ENCODE results near the gene FETUB.
A peak's percentile ranks its signal among the peaks of the same experiment; 100 is the strongest.
"Not testable (repeated sequence)": the region's sequence is repeated elsewhere in the genome, so short reads cannot be mapped to it uniquely, and the experiment has no call there.

Gene FETUB

DNA sequence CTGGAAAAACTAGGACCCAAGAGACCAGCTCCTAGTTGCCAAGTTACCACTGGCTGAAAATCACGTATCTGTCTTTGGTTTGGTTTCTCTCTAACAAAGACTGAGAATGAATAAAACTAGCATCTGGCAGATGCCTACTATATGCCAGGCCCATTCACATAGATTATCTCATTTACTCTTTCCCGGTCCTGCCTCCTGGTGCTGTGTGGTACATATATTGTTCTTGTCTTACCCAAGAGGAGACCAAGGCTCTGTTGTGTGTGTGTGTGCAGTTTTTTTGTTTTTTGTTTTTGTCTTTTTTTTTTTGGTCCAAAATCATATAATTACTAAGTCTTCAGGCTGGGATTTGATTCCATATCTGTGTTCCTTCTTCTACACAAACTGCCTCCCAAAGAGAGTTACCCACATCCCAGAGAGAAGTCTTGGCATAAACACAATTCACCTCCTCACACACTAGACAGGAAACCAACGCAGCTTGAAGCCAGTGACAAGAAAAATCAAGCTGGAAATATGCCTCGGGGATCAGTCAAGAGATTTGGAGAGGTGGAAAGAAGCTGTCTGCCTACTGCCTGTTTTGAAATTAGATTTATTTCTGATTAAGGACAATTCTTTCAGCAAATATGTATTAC lies 26.4 kb upstream of the FETUB start:
- no peak for DNase-seq (ENCODE audit: low spot score)

DNA sequence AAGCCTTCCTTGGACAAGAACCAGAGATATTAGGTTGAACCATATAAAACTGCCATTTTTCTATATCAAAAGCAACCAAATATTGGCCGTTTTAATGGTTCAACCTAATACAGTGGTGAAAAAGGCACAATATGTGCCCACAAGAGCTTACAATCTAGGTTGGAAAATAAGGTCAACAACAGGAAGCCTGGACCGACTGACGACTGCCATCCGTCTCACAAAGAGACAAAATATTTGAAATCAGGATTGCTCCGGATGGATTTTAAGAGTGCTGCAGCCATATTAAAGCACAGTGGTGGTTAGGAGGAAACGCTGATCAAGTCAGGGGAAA lies 26.0 kb upstream of the FETUB start:
- no peak for DNase-seq (ENCODE audit: low spot score)

DNA sequence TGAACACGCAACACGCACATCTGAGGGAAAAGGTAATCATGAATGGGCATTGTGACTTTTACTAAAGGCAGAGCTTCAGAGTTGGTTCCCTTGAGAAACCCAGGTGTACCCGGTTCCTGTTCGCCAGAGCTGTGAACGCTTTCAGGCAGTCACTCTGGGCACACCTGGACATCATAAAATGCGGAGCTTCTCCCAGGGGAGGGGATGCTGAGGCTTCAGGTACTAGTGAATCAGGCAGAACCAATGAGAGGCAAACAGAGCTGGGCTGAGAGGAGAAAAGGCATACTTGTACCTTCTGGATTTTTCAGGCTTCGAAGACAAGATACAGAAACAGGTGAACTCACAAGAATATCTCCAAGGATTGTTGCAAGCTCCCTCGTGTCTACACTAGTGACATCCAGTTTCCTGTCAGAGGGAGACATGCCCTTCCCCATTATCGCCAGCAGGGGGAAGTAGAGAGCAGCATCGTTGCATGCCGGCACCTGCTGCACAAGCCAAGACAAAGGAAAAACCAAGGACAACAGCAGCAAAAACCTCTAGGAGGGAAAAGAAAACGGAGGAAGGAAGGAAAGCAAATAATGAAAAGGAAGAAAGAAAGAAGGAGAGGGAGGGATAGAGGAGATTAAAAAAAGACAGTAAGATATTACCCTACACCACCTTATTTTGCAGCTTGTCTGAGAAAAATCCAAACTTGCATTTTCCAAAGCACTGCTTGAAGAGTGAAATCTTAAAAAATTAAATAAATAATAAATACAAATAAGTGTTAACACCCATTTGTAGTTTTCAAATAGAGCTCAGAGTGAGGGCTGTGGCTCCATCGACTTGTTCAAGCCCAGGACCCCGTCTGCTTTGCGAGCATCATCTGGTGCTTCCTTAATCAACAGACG lies 25.4 kb upstream of the FETUB start:
- DNase-seq (ENCODE audit: low spot score): peak; percentile 65

DNA sequence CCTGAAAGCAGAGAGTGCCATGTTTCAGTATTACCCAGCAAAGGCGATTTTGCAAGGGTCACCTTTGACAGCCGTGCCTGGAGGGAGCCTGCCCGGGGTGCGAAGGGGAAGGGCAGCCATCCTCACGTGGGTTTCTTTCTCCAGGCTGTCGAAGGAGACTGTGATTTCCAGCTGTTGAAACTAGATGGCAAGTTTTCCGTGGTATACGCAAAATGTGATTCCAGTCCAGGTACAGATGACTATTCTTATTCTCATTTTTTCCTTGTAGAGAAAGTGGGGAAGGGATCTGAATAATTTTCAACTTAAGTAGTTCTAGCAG lies 23.9 kb upstream of the FETUB start:
- DNase-seq (ENCODE audit: low spot score): no peak

DNA sequence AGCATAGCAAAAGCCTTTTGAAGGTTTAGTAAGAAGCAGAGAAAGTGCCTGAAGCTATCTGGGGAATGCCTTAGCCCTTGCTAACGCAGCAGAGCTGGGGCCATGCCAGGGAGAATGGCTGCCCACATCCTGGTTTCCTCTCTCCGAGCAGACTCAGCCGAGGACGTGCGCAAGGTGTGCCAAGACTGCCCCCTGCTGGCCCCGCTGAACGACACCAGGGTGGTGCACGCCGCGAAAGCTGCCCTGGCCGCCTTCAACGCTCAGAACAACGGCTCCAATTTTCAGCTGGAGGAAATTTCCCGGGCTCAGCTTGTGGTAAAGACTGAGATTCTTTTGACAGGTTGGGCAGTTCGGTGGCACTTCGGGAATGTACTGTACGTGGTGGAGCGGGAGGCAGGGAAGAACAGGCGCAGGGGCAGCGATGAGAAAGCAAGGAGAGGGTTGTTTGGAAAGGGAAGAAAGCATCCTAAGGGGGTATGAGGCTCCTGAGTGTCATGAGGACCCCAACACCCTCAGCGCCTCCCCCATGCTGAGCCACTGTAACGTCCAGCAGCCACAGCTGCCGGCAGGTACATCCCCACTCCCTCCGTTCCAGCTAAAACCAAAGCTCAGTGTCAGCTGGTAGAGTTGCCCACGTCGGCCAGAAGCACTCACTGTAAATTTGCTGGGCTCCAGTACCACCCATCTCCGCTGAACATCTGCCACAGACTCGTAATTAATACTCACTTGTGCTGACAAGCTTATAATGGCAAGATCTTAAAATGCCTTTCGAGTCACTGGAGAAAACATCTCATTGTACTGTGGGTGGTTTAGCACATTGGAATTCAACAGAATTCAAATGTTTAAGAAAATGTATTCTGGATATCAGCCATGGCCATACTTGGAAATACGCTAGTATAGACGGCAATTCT lies 22.9 kb upstream of the FETUB start:
- peak; percentile 71 for DNase-seq (ENCODE audit: low spot score)

DNA sequence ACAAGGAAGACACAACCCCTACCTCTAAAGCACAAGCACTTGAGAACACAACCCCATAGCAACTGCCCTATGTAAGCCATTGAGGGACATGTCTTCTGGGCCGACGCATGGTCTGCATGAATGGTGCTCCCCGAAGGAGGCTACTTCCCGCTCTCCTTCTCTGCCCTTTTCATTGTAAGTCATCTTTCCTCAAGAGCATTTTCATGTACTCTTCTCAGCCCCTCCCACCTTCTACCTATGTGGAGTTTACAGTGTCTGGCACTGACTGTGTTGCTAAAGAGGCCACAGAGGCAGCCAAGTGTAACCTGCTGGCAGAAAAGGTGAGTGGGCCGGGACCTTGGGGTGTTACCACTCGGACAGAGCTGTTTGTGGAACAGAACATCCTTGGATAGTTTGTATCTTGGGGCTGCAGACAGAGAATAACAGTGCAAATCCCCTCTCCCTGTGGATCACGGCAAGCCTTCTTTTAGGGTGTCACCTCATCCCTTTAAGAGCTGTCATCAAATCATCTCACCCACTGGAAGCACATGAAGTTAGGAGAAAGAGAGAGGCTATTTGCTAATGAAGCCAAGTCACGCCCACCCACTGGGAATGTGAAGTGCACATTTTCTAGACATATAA lies 21.8 kb upstream of the FETUB start:
- no peak for DNase-seq (ENCODE audit: low spot score)

DNA sequence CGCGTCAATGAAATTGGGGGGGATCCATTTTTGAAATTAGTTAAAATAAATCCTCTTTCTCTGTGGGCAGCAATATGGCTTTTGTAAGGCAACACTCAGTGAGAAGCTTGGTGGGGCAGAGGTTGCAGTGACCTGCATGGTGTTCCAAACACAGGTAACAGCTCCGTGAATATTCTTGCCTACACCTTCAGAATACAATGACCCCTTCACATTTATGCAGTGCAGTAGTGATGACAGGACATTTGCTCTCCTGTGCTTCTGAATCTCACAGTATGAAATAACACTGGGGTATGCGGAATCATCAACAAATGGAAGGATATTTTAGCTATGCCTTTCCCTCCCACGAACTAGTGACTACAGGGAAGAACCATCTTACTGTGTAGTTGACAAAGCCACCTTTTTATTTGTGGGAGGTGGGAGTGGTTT lies 20.4 kb upstream of the FETUB start:
- no peak for DNase-seq (ENCODE audit: low spot score)

DNA sequence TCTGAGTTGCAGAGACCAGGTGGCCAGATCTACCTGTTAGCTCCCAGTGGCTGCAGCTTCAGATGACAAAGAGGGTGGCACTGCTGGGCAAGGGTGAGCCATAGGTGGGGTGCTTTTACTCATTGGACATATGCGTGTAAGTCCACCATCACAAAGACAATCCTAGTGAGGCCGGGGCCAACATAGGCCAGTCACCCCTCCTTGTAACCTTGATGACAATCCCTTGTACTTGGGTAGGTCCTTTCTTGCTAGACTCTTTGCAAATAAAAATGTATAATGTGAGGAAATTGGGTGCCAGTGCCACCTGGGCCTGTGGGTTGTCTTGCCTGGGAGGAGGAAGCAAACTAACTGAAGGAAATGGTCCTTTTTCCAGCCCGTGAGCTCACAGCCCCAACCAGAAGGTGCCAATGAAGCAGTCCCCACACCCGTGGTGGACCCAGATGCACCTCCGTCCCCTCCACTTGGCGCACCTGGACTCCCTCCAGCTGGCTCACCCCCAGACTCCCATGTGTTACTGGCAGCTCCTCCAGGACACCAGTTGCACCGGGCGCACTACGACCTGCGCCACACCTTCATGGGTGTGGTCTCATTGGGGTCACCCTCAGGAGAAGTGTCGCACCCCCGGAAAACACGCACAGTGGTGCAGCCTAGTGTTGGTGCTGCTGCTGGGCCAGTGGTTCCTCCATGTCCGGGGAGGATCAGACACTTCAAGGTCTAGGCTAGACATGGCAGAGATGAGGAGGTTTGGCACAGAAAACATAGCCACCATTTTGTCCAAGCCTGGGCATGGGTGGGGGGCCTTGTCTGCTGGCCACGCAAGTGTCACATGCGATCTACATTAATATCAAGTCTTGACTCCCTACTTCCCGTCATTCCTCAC lies 19.7 kb upstream of the FETUB start:
- no peak for DNase-seq (ENCODE audit: low spot score)

DNA sequence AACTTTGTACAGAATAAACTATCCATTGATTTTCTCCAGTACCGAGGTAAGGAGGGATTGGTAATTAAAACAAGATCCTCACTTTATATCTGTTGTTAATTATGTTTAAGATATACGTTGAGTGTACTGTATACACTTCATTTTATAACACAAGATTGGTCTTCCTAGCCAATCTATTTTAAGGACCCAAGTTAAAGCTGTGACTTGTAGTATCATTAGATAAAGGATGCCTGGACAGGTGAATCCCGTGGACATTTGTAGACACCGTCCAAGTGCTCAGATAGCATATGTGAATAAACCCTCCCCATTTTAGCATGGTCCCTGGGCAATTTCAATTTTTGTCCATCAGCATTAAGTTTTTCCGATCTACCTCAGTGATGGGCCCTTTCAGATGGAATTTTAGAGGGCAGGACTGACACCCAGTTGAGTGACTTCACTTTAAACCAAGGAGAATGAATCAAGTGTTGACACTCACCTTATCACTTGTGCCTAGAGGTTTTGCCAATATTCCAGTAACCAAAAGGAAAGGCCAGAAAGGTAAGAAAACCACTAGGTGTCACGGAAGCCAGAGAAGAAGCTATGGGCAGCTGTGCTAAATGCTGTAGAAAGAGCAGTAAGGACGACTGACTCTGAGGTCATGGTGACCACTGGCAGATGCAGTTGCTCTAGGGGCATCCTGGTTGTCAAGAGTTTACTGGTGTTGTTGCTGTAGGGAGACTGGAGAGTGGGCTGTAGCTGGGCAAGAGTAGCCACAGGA lies 18.1 kb upstream of the FETUB start:
- no peak for DNase-seq (ENCODE audit: low spot score)

DNA sequence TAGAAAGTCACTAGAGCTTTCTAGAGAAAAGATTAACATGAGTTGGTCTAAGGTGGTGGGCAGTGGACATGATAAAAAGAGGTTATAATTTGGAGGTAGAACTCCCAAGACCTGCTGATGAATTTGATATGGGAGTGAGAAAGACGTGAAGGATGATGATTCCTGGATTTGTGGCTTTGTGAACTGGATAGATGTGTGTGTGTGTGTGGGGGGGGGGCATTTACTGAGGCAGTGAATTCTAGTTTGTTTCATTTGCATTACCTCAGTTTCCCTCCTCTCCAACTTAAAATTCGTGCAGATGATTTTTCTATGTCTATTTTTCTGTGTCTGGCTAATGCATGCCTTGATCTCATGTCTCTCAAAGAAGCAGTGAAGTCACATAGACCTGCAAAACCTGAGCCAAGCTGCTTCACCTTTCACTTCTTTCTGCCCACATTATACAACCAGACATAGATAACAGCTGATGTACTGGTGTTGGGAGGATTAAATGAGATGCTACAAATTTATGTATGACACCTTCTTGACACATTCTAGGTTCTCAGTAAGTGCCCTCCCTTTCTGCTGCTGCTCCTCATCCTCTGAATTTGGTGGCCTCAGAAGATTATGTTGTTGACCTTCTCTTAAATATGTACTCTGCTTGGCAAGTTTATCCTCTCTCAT lies 17.4 kb upstream of the FETUB start:
- DNase-seq (ENCODE audit: low spot score): no peak

DNA sequence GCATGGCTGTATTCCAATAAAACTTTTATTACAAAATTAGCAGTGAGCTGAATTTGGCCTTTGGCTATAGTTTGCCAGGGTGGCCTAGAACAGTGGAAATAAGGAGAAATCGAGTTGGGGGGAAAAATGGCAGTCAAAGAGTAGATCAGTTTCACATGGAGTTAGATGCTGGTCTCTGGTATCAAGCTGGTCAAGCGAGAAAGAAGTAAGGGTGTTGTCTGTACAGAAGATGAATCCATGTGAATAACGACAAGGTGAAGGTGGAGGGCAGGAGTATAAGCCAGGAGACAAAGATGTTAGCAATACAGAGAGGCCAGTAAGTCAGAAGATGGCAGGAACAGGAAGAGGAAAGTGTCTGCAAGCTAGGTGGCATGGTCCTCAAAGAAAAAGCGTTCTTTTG lies 15.6 kb upstream of the FETUB start:
- no peak for DNase-seq (ENCODE audit: low spot score)

DNA sequence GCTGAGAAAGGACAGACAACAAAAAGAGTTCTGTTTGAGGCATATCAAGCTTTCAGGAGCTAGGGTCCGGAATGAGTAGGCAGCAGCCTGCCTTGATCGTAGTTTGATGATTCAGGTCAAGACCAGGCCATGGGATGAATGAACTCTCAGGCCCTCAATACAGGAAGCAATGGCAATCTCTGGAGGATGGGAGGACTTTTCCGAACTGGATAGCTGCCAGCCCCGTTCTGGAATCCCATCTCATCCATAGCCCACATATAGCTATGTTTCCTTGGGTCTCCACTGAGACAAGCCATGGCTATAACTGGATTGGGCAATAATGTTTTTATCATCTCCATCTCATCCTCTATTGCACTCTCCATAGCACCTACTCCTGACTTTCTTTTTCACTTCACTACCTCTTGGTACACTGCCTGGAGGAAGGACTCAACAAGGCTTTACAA lies 14.6 kb upstream of the FETUB start:
- DNase-seq (ENCODE audit: low spot score): no peak

DNA sequence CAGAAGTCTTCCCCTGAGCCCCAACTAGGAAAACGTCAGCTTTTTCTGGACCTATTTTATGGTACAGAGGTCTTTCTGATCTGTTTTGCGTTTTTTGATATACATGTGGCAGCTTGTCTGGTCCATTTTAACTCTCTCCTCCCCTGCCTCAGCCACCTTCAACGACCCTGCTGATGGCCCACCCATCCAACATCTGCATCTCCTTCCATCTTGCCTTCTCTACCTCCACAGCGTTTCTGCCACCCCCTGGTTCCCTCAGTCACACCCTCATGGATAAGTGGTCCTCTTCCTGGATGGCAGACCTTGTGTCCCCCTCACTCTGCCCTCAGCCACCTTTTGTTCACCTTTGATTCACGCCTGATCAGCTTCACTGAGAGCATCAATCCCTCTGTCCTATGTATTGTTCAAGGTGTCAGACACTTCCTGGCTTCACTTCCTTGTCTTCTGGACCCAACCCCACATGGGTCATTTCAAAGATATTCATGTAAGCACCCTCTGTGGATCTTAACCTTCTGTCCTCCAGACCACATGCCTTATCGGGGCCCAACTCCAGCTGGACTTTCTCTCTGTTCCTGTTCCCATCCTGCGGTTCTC lies 13.8 kb upstream of the FETUB start:
- no peak for DNase-seq (ENCODE audit: low spot score)

DNA sequence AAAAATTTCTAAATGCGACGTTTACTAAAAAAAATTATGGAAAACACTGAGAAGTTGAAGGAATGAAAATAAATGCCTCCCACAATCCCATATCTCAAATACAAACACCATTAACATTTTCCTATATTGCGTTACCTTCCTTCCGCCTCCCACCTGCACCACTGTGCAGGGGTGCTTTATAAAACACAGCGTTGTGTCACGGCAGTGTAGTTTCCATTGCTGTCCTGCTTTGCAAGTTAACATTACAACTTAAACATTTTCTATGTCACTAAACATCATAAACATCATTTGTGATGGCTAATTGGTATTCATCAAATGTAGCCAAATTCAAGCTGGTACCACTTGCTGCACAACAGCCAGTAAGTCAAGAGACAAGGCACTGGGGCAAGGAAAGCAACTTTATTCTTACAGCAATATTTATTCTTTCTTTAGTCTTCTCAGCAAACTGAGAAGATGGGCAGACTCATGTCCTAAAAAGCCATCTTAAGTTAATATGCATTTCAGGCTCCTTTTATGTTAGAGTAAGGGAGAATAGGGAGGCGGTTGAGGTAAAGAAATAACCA lies 12.3 kb upstream of the FETUB start:
- no peak for DNase-seq (ENCODE audit: low spot score)

DNA sequence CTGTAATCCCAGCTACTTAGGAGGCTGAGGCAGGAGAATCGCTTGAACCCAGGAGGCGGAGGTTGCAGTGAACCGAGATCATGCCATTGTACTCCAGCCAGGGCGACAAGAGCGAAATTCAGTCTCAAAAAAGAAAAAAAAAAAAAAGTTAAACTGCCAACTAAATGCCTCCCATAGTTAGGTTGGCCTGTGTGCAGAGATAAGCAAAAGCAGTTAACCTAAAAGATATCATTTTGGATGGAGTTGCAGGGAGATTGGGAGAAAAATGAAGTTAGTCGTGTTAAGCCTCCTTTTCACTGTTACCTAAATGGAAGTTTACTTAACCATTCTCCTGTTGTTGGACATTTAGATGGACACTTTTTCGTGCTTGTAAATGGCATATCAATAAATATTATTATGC lies 11.4 kb upstream of the FETUB start:
- DNase-seq (ENCODE audit: low spot score): no peak

DNA sequence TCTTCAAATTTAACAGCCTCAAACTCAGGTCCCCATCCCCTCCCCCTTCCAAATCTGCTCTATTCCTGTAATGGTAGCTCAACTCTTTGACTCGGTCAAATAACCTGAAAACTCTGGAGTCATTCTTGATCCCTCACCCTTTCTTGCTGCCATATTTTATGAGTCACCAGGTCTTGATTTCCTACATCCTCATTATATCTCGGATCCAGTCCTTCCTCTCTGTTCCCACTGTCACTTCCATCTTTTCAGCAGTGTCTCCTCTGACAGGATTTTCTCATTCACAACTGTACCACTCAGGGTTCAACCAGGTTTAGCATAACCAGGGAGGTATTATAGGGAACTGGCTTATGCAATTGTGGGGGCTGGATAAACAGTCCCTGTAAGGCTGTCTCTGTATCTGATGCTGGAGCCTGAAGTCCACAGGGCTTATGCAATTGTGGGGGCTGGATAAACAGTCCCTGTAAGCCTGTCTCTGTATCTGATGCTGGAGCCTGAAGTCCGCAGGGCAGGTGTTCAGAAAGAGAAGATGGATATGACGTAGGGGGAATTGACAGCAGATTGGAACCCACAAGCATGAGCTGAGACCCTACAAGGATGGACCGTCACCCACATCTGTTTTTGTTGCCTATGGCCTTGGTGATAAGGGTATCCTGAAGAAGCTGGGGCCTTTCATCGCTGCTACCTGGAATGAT lies 9.1 kb upstream of the FETUB start:
- DNase-seq (ENCODE audit: low spot score): no peak

DNA sequence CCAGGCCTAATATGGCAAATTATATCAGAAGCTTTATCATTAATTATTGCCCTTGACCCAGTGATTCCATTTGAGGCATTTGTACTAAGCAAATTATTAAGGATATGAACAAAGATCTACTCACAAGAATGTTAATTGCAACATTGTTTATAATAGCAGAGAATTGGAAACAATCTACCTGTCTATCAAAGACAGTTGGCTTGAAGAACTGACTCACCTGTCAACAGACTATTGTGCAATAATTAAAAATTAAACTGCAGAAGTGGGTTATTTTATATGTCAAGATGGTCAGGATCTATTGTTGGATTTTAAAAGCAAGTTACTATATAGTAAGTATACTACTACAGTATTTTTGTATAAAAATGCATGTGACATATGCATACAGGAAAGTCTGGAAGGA lies 6.7 kb upstream of the FETUB start:
- no peak for DNase-seq (ENCODE audit: low spot score)

DNA sequence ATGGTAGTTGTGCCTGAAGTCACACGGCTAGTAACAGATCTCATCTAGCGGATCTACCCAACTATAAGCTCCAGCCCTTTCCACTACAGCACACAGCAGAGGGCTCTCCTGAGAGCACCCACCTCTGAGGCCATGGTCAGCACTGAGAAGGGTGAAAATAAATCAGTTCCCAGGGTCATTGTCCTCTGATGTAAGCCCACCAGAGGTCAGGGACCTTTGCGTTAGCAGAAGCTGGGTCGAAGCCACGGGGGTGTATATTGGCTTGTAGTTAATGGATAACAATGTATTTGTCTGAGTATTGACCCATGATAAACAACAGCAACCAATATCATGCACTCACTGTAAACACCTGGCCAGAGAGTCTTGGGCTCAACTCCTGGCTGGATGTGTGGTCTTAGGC lies 6.0 kb upstream of the FETUB start:
- not testable (repeated sequence) for DNase-seq (ENCODE audit: low spot score)

DNA sequence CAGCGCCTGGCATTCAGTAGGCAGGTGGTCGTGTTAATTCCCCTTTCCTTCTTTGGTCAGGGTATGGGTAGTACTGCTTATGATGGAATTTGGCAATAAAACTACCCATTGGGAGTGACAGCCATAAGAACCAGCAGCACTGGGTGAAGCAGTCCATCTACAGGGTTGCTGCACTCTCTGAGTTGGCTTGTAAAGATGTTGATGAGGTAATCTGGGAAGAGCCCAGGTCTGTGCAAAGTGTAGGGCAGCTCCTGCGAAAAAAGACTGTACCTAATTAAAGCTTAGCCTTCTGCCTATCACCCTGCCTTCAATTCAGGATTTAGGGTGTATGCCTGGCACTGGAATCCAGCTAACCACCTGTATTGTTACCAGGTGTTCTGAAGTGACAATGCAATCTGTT lies 4.7 kb upstream of the FETUB start:
- no peak for DNase-seq (ENCODE audit: low spot score)
